GM12864 (cell line): ENCODE measurements around the gene HMGN2.

Experiments used
- DNase-seq: peaks from one replicate; pipeline ENCODE4 v3.0.0-alpha.2; 2011; ENCODE audit warnings: low read depth
- H3K4me3 ChIP-seq: 2 replicates; pipeline ENCODE4 v1.5.1; 2011; ENCODE audit warnings: mild to moderate bottlenecking, low read depth, low read length, control low read depth
- TF ChIP-seq, protein P1 (sequence below): IDR thresholded peaks from 2 replicates; pipeline ENCODE4 v1.5.1; 2011; ENCODE audit warnings: low read depth, mild to moderate bottlenecking, moderate library complexity, low read length, control low read depth, inconsistent platforms; ENCODE audit errors: missing control alignments

The HMGN2 gene

DNA sequence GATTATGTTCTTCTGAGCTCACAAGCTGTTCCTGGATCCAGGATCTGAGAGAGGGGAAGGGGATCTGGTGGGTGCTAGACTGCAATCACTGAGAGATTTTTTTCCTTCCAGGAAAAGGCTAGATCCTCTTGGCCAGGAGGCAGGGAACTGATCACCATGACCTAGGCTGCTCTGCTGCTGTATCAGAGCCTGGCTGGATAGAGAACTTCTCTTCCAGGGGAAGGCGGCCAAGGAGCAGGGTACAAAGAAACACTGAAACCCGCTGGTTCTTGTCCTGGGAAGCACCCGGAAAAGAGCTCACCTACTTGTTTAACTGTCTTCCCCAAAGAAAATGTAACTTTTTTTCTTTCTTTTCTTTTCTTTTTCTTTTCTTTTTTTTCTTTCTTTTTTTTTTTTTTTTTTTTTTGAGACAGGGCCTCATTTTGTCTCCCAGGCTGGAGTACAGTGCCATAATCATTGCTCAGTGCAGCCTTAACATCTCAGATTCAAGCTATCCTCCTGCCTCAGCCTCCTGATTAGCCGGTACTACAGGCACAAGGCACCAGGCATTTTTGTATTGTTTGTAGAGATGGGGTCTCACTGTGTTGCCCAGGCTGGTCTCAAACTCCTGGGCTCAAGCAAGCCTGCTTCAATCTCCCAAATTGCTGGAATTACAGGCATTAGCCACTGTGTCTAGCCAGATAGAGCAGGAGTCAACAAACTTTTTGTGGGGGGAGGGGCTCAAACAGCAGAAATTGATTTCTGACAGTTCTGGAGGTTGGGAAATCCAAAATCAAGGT is 44.9 kb downstream of the HMGN2 start:
- no peak overlapping the region for H3K4me3 ChIP-seq
- TF ChIP-seq, protein P1, sequence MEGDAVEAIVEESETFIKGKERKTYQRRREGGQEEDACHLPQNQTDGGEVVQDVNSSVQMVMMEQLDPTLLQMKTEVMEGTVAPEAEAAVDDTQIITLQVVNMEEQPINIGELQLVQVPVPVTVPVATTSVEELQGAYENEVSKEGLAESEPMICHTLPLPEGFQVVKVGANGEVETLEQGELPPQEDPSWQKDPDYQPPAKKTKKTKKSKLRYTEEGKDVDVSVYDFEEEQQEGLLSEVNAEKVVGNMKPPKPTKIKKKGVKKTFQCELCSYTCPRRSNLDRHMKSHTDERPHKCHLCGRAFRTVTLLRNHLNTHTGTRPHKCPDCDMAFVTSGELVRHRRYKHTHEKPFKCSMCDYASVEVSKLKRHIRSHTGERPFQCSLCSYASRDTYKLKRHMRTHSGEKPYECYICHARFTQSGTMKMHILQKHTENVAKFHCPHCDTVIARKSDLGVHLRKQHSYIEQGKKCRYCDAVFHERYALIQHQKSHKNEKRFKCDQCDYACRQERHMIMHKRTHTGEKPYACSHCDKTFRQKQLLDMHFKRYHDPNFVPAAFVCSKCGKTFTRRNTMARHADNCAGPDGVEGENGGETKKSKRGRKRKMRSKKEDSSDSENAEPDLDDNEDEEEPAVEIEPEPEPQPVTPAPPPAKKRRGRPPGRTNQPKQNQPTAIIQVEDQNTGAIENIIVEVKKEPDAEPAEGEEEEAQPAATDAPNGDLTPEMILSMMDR, result no peak
- DNase-seq, result no peak

DNA sequence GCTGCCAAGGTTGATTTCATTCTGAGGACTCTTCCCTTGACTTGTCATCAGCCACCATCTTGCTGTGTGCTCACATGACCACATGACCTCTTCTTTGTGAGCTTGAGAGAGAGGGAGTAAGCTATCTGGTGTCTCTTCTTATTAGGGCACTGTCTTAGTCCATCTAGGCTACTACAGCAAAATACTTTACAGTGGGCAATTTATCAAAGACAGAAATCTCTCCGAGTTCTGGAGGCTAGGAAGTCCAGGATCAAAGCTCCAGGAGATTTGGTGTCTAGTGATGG is 45.5 kb downstream of the HMGN2 start:
- TF ChIP-seq, protein P1, result no peak
- no peak for DNase-seq
- H3K4me3 ChIP-seq, result no peak overlapping the region

DNA sequence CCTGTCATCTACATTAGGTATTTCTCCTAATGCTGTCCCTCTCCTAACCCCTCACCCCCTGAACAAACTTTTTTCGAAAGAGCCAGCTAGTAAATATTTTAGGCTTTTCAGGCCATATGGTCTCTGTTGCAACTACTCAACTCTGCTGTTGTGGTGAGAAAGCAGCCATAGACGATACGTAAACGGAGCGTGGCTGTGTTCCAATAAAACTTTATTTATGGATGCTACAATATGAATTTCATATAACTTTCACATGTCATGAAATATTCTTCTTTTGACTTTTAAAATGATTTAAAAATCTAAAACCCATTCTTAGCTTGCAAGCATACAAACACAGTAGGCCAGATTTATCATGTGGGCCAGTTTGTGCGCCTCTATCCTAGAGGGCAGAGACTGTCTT is 46.1 kb downstream of the HMGN2 start:
- no peak for DNase-seq
- no peak overlapping the region for H3K4me3 ChIP-seq
- TF ChIP-seq, protein P1, result no peak

DNA sequence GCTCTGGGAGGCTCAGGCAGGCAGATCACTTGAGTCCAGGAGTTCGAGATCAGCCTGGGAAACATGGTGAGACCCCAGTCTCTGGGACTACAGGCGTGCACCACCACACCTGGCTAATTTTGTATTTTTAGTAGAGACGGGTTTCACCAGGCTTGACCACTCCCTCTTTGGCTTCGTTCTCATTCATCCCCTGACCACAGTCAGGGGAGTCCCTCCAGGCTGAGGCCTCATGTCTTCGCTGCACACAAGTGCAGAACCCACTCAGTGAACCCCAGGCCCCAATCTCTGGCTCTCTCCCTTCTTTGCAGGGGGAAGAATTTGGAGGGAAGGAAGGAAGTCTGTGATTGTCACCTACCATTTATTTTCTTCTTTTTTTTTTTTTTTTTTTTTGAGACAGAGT is 48.1 kb downstream of the HMGN2 start:
- no peak overlapping the region for H3K4me3 ChIP-seq
- TF ChIP-seq, protein P1, result no peak
- no peak for DNase-seq

DNA sequence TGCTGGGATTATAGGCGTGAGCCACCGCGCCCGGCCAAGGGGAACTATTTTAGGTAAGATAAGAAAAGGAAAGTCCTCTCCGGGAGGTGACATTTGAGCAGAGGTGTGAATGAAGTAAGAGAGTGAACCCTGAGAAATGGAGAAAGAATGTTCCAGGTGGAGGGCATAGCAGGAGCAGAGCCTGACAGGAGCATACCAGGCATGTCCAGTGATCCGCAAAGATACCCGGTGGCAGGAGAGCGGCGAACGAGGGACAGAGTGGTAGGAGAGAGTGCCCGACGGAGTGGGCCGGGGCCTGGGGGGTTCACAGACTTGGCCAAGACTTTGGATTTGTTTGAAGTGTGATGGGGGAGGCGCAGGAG is 49.4 kb downstream of the HMGN2 start:
- no peak for DNase-seq
- TF ChIP-seq, protein P1, result no peak
- H3K4me3 ChIP-seq, result no peak overlapping the region

DNA sequence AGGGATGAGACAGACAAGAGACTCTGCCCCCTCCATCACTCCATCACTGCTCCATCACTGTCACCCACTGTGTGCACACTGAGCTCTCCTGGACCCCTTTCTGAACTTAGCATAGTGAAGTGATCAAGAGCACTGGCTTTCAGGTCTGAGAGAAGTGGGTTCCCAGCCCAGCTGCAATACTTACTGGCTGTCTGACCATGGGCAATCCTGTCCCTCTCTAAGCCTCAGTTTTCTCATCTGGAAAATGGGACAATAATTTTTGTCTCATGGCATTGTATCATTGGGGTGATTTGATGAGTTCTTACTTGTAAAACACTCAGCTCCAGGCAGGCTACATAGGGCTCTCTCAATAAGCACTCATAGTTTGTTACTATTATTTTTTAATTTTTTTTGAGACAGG is 49.8 kb downstream of the HMGN2 start:
- DNase-seq, result no peak
- no peak overlapping the region for H3K4me3 ChIP-seq
- TF ChIP-seq, protein P1, result no peak

DNA sequence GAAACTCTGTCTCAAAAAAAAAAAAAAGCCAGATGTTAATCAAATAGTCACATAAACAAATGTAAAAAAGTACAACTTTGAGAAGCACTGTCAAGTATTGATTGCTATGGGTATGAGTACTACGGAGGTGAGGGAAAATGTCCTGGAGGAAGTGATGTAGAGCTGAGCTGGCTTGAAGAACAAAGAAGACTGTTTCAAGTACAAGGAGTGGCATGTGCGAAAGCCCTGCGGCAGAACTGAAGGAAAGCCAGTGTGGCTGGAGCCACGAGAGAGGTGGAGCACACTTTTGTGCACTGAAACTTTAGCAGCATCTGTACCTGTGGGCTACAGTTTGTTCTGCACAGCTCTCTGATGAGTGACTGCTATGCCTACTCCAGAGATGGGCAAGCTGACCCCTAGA is 51.9 kb downstream of the HMGN2 start:
- DNase-seq, result no peak
- TF ChIP-seq, protein P1, result no peak
- no peak overlapping the region for H3K4me3 ChIP-seq
